ENCODE results near the gene ACTN1. TPM values are rescaled to one million over a fixed set of nuclear protein-coding genes. Genes with fewer than 3 reads are reported as not detected.

The ACTN1 gene
- total and polyA plus RNA-seq, 10 of the 15 experiments (the other 5 are each of a cell fraction or from before 2014, with no cell fraction given), result 0.14 to 39.4 (median 2.6) TPM

DNA sequence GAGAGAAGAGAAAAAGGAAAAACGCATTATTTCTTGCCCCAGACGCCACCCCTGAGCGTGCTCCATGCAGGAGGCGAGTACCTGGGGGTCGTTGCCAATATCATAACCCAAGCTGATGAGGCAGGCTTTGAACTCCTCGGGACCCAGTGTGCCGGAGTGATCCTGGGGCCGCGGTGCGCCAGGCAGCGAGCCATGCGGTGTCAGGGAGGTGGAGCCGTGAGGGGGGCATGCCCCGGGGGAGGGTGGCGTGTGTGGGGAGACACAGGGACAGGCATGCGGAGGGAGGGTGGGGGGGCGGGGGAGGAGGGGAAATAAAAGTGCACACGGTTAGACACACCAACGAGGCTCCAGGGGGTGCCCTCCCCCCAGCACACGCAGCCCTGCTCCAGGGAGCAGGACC, 100.2 kb downstream of the ACTN1 start:
- in situ Hi-C loops (cut with MboI) (no loop called here), intact Hi-C loops (cut with micrococcal nuclease; ENCODE audit: unreplicated experiment) (no loop called here)
- Histone ChIP-seq H2AFZ (ENCODE audit: control insufficient read depth, low read depth, low read length) (no peak overlapping the region), H3K36me3 (ENCODE audit: control insufficient read depth in 2 of 2, insufficient read depth in 2 of 2, low read length in 1 of 2) (no peaks in the 10 kb centered on the region; a peak in 2 of 4 replicates), H3K27me3 (replicated peaks in 1 of 2; ENCODE audit: control insufficient read depth in 2 of 2, insufficient read depth in 2 of 2, low read length in 1 of 2) (no peaks in the 10 kb centered on the region), H3K27ac (ENCODE audit: control insufficient read depth, insufficient read depth) (no peak overlapping the region), H3K4me3 (no peak overlapping the region), H4K20me1 (ENCODE audit: control insufficient read depth, insufficient read depth) (no peaks in the 10 kb centered on the region), H3K4me2 (ENCODE audit: control insufficient read depth, insufficient read depth) (no peak overlapping the region), H3K9me3 (replicated peaks; ENCODE audit: control insufficient read depth, insufficient read depth, low read length) (no peaks in the 10 kb centered on the region), H3K9ac (ENCODE audit: control insufficient read depth, insufficient read depth, low read length) (no peak overlapping the region), H3K4me1 (ENCODE audit: control insufficient read depth, insufficient read depth, low read length) (no peaks in the 10 kb centered on the region), H3K79me2 (ENCODE audit: control insufficient read depth, insufficient read depth, low read length) (no peaks in the 10 kb centered on the region)
- ChIA-PET RAD21 (ENCODE audit: unreplicated experiment) (no interaction called here), SMC1A (ENCODE audit: uncharacterized antibody, unreplicated experiment) (no interaction called here), CTCF (no interaction called here), POLR2A (no interaction called here)
- DNase-seq (ENCODE audit: low read depth, low spot score), result no peak
- no peak for ATAC-seq
- no peak for FAIRE-seq
- 31% methylated on average over 8 of the region's 20 CpGs for WGBS (ENCODE audit: insufficient coverage, insufficient replicate concordance, low lambda C conversion rate, missing lambda C conversion rate)
- TF ChIP-seq JUND (IDR thresholded peaks at IDR 0.05; ENCODE audit: low read depth, low read length), result no peak
- no peak for TF ChIP-seq NR2F1 (conservative IDR thresholded peaks at IDR 0.05)
- no peak for TF ChIP-seq ASH2L (IDR thresholded peaks at IDR 0.05; ENCODE audit: borderline replicate concordance, low read depth)
- TF ChIP-seq ZNF24 (IDR thresholded peaks at IDR 0.05), result no peak
- no peak for TF ChIP-seq ZBTB40 (IDR thresholded peaks at IDR 0.05; ENCODE audit: borderline replicate concordance)
- BruUV-seq (replicated peaks), result no TSS peak

Measured in GM12878 (cell line).